ENCODE data around the gene AKR1B1.

DNA sequence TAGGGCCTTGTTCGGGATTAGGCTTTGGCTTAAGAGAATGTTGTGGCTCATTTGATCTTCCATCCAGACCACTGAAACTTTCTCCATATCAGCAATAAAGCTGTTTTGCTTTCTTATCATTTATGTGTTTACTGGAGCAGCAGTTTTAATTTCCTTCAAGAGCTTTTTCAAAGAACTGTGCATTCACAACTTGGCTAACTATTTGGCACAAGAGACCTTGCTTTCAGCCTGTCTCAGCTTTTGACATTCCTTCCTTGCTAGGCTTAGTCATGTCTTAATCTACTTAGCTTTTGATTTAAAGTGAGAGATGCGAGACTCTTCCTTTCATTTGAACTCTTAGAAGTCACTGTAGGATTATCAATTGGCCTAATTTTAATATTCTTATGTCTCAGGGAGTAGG, 19.1 kb upstream of the AKR1B1 start:
- no peak for TF ChIP-seq POLR2A (IDR thresholded peaks at IDR 0.05; ENCODE audit: low read depth, low read length)
- TF ChIP-seq POLR2AphosphoS5 (IDR thresholded peaks at IDR 0.05; ENCODE audit: low read depth, low read length) = no peak
- no peak for TF ChIP-seq POU2F2 (IDR thresholded peaks at IDR 0.05; ENCODE audit: low read depth, low read length)
